ENCODE results near the gene NDUFS2. TPM values are rescaled to one million over a fixed set of nuclear protein-coding genes. Genes with fewer than 3 reads are reported as not detected.

The NDUFS2 gene
- total RNA-seq, 1 donor from 2014 or later = 131 TPM

DNA sequence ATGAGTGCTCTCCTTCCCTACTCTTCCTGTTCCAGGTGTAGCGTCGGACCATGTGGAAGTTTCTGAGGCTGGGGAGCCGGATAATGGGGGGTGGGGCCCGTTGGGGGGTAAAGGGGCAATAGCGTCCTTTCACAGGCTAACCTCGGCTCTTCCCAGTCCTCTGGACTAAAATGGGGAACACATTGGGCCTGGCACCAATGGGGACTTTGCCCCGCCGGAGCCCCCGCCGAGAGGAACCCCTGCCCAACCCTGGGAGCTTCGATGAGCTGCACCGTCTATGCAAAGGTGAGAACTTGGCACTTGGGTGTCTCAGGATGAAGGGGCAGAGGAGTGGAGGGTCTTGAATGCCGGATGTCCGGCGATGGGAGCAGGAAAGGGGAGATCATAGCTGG, 24.1 kb downstream of the NDUFS2 start:
- FAIRE-seq (no peak), DNase-seq (ENCODE audit: low read depth) (no peak)
- H3K4me3 ChIP-seq (ENCODE audit: low read depth, low read length) = peak overlapping the region; percentile 66
- H3K36me3 ChIP-seq (ENCODE audit: control insufficient read depth, insufficient read depth, low read length) = peaks cover 11% of the 10 kb centered on the region
- no peaks in the 10 kb centered on the region for H3K27me3 ChIP-seq (ENCODE audit: control insufficient read depth, insufficient read depth, low read length)
- TF ChIP-seq, protein P1, sequence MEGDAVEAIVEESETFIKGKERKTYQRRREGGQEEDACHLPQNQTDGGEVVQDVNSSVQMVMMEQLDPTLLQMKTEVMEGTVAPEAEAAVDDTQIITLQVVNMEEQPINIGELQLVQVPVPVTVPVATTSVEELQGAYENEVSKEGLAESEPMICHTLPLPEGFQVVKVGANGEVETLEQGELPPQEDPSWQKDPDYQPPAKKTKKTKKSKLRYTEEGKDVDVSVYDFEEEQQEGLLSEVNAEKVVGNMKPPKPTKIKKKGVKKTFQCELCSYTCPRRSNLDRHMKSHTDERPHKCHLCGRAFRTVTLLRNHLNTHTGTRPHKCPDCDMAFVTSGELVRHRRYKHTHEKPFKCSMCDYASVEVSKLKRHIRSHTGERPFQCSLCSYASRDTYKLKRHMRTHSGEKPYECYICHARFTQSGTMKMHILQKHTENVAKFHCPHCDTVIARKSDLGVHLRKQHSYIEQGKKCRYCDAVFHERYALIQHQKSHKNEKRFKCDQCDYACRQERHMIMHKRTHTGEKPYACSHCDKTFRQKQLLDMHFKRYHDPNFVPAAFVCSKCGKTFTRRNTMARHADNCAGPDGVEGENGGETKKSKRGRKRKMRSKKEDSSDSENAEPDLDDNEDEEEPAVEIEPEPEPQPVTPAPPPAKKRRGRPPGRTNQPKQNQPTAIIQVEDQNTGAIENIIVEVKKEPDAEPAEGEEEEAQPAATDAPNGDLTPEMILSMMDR (IDR thresholded peaks at IDR 0.05; ENCODE audit: insufficient read depth, low read length, severe bottlenecking) = no peak

DNA sequence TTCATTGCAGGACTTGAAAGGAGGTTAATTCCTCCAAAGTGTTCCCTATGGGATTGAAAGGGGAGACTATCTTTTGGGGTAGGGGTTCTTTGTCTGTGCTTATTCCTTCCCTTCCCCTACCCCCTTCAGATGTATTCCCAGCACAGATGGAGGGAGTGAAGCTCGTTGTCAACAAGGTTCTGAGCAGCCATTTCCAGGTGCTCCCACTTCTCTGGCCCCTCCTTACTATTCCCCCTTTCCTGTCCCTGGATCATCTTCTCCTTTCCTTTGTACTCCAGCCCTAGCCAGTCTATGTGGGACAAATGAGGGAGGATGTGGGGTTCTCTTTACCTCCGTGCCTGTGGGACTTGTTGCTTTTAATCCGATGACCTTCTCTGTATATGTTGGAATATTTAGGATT, 24.6 kb downstream of the NDUFS2 start:
- no peak for DNase-seq (ENCODE audit: low read depth)

DNA sequence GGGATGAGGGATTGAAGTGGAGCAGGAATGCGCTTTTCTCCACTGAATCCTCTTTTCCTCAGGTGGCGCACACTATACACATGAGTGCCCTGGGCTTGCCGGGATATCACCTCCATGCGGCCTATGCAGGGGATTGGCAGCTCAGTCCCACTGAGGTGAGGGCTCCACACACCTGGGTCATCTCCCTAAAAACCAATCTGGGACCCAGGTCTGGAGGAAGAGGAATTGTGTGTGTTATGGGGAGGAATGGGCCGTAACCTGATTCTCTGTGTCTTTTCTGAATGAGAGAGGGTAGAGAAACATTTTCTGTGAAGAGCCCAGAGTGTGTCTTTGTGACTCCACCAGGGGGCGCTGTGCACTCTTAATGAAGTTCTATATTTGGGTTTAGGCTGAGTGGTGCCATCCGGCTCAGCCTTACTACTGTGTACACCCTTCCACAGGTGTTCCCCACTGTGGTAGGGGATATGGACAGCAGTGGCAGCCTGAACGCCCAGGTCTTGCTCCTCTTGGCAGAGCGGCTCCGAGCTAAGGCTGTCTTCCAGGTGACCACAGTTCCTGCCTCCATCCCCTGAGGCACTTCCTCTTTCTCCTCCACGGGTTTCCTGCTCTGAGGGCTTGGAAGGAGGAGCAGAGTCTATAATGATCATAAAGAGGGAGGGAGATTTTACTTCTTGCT, 25.2 kb downstream of the NDUFS2 start:
- TF ChIP-seq, protein P1 (IDR thresholded peaks at IDR 0.05; ENCODE audit: insufficient read depth, low read length, severe bottlenecking) = peak; percentile 82
- peak; percentile 57 for DNase-seq (ENCODE audit: low read depth)
- Histone ChIP-seq H3K4me3 (ENCODE audit: low read depth, low read length) (no peak overlapping the region), H3K27me3 (ENCODE audit: control insufficient read depth, insufficient read depth, low read length) (no peaks in the 10 kb centered on the region), H3K36me3 (ENCODE audit: control insufficient read depth, insufficient read depth, low read length) (peaks cover 11% of the 10 kb centered on the region)
- FAIRE-seq = no peak

More for the DNA sequence above, 24.6 kb downstream of the NDUFS2 start:
- Histone ChIP-seq H3K27me3 (ENCODE audit: control insufficient read depth, insufficient read depth, low read length) (no peaks in the 10 kb centered on the region), H3K36me3 (ENCODE audit: control insufficient read depth, insufficient read depth, low read length) (peaks cover 11% of the 10 kb centered on the region), H3K4me3 (ENCODE audit: low read depth, low read length) (peak overlapping the region; percentile 66)
- TF ChIP-seq, protein P1 (IDR thresholded peaks at IDR 0.05; ENCODE audit: insufficient read depth, low read length, severe bottlenecking) = no peak
- FAIRE-seq = no peak

DNA sequence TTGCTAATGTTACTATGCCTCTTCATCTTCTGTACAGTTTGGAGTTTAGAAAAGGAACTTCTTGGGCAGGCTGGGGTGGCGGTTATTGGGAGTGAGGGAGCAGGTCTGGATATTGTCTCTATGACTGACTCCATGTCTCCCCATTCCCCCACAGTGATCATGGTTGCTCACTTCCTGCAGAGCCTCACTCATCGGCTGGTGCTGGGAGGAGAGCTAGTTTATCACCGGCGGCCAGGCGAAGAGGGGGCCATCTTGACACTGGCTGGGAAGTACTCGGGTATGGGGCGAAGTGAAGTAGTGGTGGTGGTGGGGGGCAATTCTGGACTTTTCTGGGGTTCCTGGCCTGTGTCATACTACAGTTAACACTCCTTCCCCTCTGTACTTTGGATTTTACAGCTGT, 25.9 kb downstream of the NDUFS2 start:
- peaks cover 11% of the 10 kb centered on the region for H3K36me3 ChIP-seq (ENCODE audit: control insufficient read depth, insufficient read depth, low read length)
- DNase-seq (ENCODE audit: low read depth) (no peak), FAIRE-seq (no peak)
- TF ChIP-seq, protein P1 (IDR thresholded peaks at IDR 0.05; ENCODE audit: insufficient read depth, low read length, severe bottlenecking) = no peak
- no peaks in the 10 kb centered on the region for H3K27me3 ChIP-seq (ENCODE audit: control insufficient read depth, insufficient read depth, low read length)
- no peak overlapping the region for H3K4me3 ChIP-seq (ENCODE audit: low read depth, low read length)

DNA sequence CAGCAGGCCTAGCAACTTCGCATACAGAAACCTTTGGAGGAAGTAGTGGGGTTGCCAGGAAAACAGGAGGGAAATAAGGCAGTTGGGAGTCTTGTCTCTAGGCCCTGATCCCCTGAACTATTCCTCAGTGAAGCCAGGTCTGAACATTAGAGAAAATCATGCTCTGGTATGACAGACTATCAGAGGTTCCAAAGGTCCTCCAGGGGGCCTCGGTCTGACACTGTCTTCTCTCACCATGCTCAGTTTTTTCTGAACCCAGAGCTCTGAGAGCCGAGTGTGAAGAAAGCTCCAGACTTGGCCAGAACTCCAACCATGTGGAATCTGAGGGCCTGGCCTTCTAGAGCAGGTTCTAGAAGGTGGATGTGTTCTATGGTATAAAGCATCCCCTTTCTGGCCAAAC, 27.7 kb downstream of the NDUFS2 start:
- no peak for FAIRE-seq
- TF ChIP-seq, protein P1 (IDR thresholded peaks at IDR 0.05; ENCODE audit: insufficient read depth, low read length, severe bottlenecking) = no peak
- DNase-seq (ENCODE audit: low read depth) = no peak
- H3K27me3 ChIP-seq (ENCODE audit: control insufficient read depth, insufficient read depth, low read length) = no peaks in the 10 kb centered on the region
- H3K4me3 ChIP-seq (ENCODE audit: low read depth, low read length) = no peak overlapping the region
- peaks cover 11% of the 10 kb centered on the region for H3K36me3 ChIP-seq (ENCODE audit: control insufficient read depth, insufficient read depth, low read length)

DNA sequence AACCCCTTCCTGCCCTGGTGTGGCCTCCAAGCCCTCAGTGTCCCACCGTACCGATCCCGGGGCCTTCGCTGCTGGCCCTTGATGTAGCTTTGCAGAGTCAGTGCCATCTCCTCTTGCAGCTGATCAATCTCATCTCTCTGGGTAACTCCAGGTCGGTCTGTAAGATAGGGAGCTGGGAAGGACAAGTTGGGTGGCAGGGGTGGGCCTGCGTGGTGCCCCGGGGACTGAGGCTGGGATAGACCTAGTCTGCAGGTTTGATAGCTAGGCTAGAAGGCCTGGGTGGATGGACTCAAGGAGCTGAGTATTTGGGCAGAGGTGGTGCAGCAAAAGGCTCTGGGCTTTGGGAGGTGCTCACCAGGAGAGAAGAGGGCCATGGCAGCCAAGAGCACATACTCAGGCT, 28.6 kb downstream of the NDUFS2 start:
- TF ChIP-seq, protein P1 (IDR thresholded peaks at IDR 0.05; ENCODE audit: insufficient read depth, low read length, severe bottlenecking) = no peak
- DNase-seq (ENCODE audit: low read depth) = no peak
- no peak for FAIRE-seq
- Histone ChIP-seq H3K36me3 (ENCODE audit: control insufficient read depth, insufficient read depth, low read length) (peaks cover 11% of the 10 kb centered on the region), H3K4me3 (ENCODE audit: low read depth, low read length) (no peak overlapping the region), H3K27me3 (ENCODE audit: control insufficient read depth, insufficient read depth, low read length) (no peaks in the 10 kb centered on the region)

All from bronchial epithelial cell (primary cell).